SK-N-MC (cell line): ENCODE measurements around the gene SNAI3.

Source experiments
- EZH2 ChIP-seq: fragments of 200-600 bp; sonication (generic); IDR thresholded peaks from one replicate; pipeline ENCODE4 v1.6.1; 2017; ENCODE audit warnings: antibody characterized with exemption
- FOXP2 ChIP-seq: optimal IDR thresholded peaks from 2 replicates; pipeline ENCODE3; 2011; ENCODE audit warnings: mild to moderate bottlenecking, moderate library complexity; ENCODE audit not compliant: insufficient read depth; ENCODE audit errors: extremely low read length, control extremely low read depth
- POLR2AphosphoS5 ChIP-seq: IDR thresholded peaks from 2 replicates; pipeline ENCODE4 v1.6.1; 2012; ENCODE audit warnings: mild to moderate bottlenecking, low read depth, low read length, borderline replicate concordance

- TF ChIP-seq POLR2AphosphoS5: no peak
- no peak for TF ChIP-seq EZH2
- no peak for TF ChIP-seq FOXP2
These were observed 47.5 kb upstream of the SNAI3 start for GRCh38 chr16:88733630-88734360.
